GM12801 (cell line): ENCODE results near the gene OAF.

Source experiments
- TF ChIP-seq, protein P1 (sequence below): IDR thresholded peaks from one replicate; pipeline ENCODE4 v1.5.1; 2011; ENCODE audit warnings: control low read depth; ENCODE audit not compliant: insufficient read length; ENCODE audit errors: extremely low read depth

Gene OAF

DNA sequence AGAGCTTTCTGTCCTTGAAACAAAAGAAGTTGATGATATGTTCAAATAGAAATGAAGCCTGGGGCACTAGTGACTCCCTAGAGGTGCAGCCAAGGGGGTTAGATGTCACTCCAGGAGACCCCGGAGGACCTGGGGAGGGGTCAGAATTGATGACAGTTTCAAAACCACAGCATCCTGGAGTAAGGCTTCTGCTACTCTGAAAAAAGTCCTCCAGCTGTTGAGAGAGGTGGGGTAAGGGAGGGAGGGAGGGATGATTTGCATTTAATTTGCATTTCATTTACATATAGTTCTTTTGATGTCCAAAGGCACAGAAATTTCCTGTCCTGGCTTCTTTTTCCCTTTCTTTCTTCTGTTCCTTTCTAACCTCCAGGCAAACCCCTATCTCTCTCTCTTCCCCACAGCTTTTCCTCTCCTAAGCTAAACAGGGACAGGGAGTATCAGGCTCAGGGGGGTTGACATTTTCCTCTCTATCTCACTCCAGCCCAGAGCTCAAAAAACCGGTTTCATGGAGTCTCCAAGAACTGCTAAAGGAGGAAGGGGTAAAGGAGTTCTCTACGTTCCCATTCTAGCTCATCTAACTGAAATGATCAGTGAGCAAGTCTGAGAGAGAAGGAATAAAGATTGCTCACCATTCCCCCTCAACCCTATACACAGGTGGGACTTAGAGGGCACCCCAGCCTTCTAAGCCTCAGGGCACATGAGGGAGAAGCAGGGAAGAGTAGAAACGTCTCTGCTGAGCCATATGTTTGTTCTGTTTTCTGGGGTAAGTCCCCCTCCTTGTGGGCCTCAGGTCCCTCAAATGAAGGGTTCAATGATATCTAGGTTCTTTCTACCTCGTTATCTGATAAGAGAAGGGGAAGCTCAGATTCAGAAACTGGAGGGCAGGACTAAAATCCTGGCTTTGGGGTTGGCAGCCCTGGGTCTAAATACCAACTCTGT is 25.6 kb downstream of the OAF start:
- TF ChIP-seq, protein P1, sequence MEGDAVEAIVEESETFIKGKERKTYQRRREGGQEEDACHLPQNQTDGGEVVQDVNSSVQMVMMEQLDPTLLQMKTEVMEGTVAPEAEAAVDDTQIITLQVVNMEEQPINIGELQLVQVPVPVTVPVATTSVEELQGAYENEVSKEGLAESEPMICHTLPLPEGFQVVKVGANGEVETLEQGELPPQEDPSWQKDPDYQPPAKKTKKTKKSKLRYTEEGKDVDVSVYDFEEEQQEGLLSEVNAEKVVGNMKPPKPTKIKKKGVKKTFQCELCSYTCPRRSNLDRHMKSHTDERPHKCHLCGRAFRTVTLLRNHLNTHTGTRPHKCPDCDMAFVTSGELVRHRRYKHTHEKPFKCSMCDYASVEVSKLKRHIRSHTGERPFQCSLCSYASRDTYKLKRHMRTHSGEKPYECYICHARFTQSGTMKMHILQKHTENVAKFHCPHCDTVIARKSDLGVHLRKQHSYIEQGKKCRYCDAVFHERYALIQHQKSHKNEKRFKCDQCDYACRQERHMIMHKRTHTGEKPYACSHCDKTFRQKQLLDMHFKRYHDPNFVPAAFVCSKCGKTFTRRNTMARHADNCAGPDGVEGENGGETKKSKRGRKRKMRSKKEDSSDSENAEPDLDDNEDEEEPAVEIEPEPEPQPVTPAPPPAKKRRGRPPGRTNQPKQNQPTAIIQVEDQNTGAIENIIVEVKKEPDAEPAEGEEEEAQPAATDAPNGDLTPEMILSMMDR = no peak

- TF ChIP-seq, protein P1 = no peak
Observed at GRCh38 chr11:120238968-120239620, 28.3 kb downstream of the OAF start.

GRCh38 chr11:120239713-120240640 is 29.1 kb downstream of the OAF start, which contains the start of gene POU2F3:
Gene POU2F3, plus strand, starts transcription at chr11:120240140. Its CDS starts 204 bp downstream, at chr11:120240344.
- TF ChIP-seq, protein P1 = no peak

GRCh38 chr11:120240866-120241265 is 30.0 kb downstream of the OAF start:
- TF ChIP-seq, protein P1 = no peak

- TF ChIP-seq, protein P1 = no peak
Observed at GRCh38 chr11:120241277-120241676, 30.4 kb downstream of the OAF start.

DNA sequence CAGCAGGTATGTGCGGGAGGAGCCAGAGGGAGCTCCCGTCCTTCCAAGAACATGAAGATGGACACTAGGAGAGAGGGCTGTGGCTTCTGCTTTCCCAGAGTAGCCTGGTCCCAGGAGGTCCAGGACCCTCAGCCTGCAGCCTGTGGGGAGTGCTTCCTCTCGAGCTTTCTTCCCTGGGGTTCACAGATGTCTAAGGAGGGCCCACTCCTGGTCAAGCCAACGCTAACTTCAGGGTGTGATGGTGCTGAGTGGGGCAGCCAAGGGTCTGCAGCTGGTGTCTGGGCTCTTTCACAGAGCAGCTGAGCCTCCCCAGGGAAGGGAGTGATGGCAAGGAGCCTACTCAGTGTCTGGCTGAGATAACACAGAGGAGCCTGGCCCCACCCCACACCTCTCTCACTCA is 32.4 kb downstream of the OAF start:
- TF ChIP-seq, protein P1 = no peak
